GM21447 (cell line): ENCODE measurements around the gene ROBO1.
"Not testable (repeated sequence)": the region's sequence is repeated elsewhere in the genome, so short reads cannot be mapped to it uniquely, and the experiment has no call there.

Experiments
- ATAC-seq: cut with Tn5 transposase; IDR thresholded peaks from one replicate; pipeline ENCODE4 v1.9.1; 2021; ENCODE audit not compliant: unreplicated experiment

Gene ROBO1

DNA sequence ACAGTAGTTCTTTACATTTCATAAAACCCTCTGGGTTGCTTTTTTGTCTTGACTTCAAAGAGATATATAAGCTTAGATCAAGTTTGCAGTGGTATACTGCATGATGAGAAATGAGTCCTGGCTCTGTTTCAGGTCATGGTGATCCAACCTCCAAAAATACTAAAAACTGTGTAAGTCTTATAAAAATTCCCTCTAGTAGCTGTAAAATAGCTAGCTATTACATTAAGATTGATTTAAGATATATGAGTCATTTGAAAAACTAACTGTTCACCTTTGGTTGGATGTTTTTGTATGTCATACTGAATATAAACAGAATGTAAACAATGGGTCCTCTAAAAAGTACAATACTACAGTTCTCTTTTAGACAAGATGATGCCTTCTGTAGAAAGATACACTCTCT lies 879.2 kb downstream of the ROBO1 start:
- no peak for ATAC-seq

DNA sequence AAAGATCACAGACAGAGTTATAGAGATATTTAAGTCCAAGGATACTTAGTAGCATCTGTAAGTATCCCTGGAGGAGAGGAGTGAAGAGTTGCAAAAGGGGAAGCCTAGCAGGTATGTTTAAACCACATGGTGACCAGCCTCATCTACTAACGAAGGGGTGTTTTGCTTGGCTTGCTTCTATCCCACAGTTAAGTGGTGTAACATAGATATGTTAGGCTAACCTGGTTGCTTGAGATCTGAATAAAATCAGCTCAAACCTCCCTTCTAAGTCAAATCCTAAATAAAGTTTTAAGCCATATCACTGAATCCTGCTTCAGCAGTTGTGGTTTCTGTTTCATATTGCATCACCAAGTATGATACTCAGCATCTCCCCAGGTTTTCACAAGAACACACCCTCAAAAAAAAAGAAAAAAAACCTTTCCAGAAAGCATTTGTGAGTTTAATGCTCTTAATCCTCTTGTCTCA lies 880.2 kb downstream of the ROBO1 start:
- no peak for ATAC-seq

- no peak for ATAC-seq
Observed at GRCh38 chr3:78887029-78887428, 880.8 kb downstream of the ROBO1 start.

GRCh38 chr3:78884567-78884966 lies 883.2 kb downstream of the ROBO1 start:
- not testable (repeated sequence) for ATAC-seq

DNA sequence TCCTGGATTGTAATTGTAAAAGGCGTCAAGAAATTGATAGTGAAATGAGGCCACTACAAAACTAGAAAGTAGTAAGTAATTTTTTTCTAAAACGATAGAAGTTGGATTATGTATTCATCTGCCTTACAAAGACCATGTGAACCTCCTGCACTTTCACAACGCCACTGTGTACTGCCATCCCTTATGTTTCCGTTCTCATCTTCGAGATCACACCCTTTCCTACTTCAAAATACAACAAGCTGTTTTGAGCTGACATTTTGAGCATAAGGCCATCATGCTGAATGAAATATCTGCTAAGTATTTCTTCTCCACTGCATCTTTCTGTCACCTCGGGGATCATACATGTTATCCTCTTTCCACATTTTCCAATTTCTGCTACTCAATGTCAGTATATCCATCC lies 885.5 kb downstream of the ROBO1 start:
- ATAC-seq, result no peak

- no peak for ATAC-seq
Observed at GRCh38 chr3:78881501-78881900, 886.3 kb downstream of the ROBO1 start.

GRCh38 chr3:78880603-78881461 lies 887.0 kb downstream of the ROBO1 start:
- no peak for ATAC-seq

DNA sequence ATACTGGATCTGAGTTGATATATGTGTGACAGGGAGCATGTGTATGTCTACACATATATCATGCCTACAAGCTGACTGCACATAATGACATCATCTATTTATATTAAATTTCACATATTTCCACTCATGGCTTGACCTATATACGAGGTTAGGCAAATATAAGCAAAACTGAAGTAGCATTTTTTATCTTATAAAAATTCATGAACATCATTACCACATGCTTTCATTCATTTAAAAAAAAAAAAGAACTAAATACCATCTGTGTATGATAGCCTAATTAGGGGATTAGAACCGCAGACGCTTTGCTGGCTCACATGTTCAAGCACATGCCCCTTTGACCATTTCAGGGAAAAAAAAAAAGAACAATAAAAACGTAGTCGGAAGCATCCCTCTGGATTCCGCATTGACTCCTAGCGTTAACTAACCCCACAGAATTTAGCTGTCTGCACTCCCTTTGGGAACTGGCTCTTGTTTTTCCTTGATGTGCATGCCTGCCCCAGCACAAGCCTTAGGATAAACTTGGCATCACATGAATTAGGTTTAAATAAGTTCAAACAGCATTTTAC lies 888.4 kb downstream of the ROBO1 start:
- ATAC-seq, result no peak

DNA sequence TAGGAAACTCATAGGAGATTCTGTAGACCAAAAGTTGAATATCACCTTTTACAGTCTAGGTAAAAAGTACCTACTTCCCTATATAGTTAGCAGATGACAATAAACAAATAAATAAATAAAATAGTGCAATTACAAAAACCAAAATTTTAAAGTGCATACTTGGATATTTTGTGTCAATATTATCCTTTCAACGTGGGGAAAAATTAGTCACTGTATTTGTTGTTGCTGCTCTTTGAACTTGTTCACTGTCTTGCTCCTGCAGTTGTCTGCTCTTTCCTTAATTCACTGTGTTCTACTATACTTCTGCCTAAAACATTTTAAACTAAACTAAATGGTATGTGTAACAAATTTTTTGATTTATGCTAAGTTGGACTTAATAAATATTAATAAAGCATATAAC lies 889.0 kb downstream of the ROBO1 start:
- ATAC-seq, result no peak

GRCh38 chr3:78878011-78878410 lies 889.8 kb downstream of the ROBO1 start:
- ATAC-seq, result no peak

DNA sequence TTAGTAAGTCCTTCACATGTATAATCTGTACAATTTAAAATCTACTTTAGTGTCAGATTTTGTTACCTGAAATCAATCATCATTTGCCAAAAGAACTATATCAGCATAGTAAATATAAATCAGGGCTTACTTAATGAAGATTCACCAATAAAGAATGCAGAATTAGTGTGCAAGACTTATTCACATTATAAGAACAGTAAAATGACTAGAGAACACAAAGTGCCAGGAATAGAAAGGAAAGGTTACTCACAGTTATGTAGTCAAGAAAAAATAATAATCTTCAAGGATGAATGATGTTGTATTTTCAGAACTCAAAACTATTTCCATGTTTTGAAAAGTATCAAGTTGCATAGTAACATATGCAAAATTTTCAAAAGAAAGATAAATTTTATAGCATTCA lies 891.9 kb downstream of the ROBO1 start:
- no peak for ATAC-seq

GRCh38 chr3:78875436-78875835 lies 892.4 kb downstream of the ROBO1 start:
- no peak for ATAC-seq

DNA sequence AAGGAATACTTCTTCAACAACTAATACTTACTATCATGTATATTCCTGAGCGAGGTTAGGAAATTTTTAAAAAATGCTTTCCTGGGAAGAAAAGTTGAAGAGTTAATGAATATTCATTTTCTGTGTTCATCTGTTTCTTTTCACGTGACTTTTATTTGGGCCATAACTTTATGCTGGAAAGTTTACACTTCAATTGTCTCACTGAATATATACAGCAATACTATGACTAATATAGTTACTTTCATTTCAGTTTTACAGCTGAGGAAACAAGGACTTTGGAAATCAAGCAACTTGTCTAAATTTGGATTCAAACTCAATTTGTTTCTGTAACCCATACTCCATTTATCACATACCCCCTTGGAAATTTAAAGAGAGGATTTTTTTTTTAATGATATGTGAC lies 894.2 kb downstream of the ROBO1 start:
- no peak for ATAC-seq

DNA sequence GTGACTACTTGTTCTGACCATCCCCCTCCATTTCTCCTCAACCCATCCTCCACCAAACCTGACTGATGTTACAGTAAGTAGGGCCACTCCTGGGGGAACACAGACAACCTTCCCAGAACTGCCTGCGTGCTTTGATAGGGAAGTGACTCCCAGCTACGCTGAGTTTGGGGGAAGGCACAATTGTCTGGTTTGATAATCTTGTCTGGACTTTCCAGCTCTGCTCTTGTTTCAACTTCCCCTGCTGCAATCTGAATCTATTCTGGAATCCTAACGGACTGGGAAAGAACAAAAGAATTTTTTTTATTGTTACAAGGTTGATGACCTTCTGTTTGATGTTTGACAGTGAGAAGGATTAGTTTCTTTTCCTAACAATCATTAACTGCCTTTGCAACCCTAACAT lies 895.6 kb downstream of the ROBO1 start:
- ATAC-seq, result no peak

DNA sequence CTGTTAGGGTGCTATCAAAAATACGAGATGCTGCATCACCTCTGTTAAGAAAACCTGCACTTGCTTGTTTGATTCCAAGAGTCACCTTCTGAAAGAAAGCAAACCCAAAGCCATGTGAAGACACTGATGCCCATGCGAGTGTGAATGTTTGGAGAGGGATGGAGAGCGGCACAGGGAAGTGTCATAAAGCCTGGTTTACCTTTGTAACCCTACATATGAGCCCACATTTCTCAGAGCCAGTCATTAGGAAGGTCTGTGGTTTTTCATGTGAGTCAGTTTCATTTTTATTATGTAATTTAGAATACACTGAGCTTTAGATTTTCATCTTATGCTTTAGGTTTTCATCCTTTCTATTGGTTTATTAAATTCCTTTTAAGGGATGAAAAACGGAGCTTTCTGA lies 896.8 kb downstream of the ROBO1 start:
- no peak for ATAC-seq

DNA sequence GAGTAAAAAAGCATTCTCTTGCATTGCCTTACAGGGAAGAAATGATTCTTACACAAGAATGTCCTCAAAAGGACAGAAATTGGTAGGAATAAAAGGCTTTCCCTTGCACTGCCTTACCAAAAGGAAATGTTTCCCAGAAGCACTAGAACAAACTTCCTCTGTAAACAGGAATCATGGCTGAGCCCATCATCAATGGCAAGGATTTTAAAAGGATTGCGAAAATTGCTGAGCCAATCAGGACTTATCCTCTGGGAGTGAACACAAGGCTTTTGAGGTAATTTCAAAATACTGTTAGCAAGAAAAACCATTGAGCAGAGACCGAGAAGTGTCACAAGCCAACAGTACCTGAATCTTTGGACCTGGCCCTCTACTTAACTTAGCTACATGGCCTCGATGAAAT lies 897.3 kb downstream of the ROBO1 start:
- ATAC-seq, result no peak

DNA sequence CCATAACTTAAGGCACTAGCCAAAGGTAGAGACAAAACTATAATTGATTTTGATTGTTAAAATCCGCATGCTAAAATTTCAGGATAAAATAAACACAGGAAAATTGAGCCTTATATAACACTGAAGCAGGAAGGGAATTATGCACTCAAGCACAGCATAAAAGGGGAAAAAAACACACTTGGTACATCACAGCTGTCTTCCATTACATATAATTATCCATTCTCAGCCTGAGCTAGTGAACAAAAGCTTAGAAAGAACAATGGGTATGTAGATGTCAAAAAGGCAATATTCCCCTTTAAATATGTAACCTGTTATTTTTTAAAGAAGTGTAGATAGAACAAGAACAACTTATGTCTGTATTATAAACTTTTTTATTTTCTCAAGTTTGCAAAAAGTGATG lies 899.2 kb downstream of the ROBO1 start:
- no peak for ATAC-seq

DNA sequence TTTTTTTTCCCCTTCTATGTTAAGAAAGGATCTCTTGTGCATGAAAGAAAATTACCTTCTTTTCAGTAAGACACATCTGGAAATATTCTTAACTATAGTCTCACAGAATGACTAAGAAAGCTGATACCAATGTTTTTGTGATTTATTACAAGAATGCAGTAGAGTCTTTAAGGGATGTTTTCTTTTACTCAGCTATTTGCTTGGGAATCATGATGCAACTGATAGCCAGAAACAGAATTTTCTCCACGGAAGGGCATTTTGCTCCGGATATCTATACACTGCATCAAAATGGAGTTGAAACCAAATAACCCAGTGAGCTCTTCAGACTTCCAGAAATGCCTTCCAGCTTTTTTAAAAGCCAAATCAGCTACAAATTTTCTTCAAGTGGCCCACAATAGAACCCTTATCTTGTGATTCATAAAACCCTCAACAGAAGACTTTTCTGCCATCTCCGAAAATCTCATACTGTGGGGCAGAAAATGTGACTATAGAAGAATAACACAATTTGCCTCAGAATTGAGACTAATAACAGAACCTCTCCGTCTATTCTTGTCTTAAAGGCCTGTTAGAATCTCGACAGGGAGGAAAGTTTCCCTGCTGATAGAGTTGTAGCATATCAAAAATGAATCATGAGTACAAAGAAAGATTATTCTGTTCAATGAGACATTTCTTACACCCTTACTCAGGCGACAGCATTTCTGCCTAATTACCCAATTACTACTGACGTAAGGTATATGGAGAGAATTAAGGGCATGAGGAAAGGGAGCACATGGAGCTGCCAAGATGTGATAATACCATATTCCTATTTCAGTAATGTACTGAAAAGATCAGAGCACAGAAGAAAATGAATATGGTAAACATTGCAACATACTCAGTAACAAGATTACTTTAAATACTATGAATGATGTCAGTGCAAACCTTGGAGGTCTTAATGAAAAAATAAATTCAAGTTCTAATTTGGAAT lies 900.1 kb downstream of the ROBO1 start:
- ATAC-seq, result no peak

DNA sequence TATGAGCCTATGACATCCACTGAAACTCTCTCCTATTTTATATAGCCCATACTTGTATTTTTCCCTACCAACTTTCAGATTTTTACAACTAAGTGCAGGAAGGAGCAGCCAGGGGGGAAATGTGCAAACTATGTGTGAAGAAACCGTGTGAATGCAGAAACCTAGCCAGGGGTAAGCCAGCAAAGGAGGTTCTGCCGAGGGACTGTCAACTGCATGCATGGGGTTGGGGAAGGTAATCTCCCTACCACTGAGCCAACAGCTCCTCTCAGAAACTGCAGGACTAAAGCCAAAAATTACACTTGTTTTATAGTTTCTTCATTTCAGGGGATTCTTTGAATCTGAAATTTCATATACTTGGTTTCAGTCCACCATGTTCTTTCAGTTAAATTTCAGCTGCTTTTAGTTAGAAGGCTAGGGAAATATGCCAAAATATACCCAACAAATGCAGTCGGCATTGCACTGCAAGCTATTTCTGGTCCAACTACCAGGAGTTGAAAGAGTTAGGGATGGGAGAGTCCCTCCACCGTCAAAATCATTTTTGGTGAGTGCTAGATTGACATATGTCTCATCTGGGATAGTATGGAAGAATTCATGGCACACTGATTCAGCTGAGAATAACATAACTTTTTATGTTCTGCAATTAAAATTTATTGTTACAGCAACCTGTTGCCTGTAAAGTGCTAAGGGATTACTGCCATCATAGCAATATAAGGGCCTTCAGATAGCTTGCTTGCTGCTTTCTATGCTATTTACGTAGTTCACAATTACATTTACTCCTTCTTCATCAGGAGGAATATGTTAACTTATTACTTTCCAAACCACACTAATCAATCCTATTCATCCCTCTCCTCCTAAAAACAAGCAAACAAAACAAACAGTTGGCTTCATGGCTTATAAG lies 904.2 kb downstream of the ROBO1 start:
- no peak for ATAC-seq

GRCh38 chr3:78861156-78861555 lies 906.6 kb downstream of the ROBO1 start:
- ATAC-seq, result no peak
